Measurements from ENCODE around the gene RPS25.
"Not testable (repeated sequence)": the region's sequence is repeated elsewhere in the genome, so short reads cannot be mapped to it uniquely, and the experiment has no call there.

RPS25 gene

DNA sequence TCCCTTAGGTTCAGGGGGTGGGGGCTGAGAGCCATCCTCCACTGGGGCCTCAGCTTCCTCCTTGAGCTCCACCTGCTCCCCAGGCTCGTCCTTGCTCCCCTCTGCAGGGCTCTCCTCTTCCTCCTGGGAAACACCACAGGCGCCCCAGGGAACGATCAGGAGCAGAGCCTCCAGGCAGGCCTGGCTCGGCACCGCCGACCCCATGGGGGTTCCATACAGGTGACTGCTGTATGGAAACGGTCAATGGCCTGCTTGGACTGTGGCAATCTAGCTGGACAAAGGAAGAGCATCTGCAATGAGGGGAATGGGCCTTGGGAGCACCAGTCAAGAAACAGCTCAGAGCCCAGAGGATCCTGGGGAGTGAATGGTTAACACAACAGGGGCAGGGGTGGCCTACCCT is 30.9 kb upstream of the RPS25 start:
- H3K4me1 ChIP-seq (ENCODE audit: insufficient read depth, low read length): no peaks in the 10 kb centered on the region
- H3K36me3 ChIP-seq (ENCODE audit: insufficient read depth, low read length): peaks cover 47% of the 10 kb centered on the region
- H3K9me3 ChIP-seq (ENCODE audit: control insufficient read depth, insufficient read depth, low read length): no peaks in the 10 kb centered on the region
- no peak overlapping the region for H3K9ac ChIP-seq (ENCODE audit: low read depth, low read length)

DNA sequence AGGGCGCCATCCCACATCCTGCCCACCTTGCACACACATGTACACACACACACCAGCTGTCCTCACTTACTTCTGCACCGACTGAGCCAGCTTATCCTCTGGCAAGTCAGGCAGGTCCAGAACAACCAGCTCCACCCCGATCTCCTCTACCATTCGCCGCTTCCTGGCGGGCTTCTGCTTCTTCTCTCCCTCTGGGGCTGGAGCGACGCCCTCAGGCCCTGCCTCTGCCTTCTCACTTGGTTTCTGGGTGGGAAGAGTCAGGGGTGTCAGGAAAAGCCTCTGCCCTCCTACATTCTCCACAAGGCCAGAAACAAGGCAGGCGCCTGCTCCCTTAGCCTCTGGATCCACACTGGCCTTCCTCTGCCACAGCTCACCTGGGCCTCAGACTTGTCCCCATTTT is 30.5 kb upstream of the RPS25 start:
- Histone ChIP-seq H3K4me1 (ENCODE audit: insufficient read depth, low read length) (no peaks in the 10 kb centered on the region), H3K9me3 (ENCODE audit: control insufficient read depth, insufficient read depth, low read length) (no peaks in the 10 kb centered on the region), H3K9ac (ENCODE audit: low read depth, low read length) (no peak overlapping the region), H3K36me3 (ENCODE audit: insufficient read depth, low read length) (peaks cover 42% of the 10 kb centered on the region)

DNA sequence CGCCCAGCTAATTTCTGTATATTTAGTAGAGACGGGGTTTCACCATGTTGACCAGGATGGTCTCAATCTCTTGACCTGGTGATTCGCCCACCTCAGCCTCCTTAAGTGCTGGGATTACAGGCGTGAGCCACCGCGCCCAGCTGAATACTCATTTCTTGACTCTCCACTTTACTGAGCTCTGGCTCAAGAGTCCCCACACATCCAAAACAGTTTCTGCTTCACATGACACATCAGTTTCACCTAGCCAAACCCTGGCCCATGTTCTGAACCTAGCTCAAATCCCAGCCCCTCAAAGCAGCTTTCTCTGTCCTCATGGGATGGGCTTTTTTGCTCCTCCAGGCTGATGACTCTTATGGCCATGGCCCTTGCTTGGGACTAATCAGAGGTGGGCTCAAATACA is 29.1 kb upstream of the RPS25 start:
- no peaks in the 10 kb centered on the region for H3K4me1 ChIP-seq (ENCODE audit: insufficient read depth, low read length)
- no peak overlapping the region for H3K9ac ChIP-seq (ENCODE audit: low read depth, low read length)
- H3K36me3 ChIP-seq (ENCODE audit: insufficient read depth, low read length): peaks cover 40% of the 10 kb centered on the region
- H3K9me3 ChIP-seq (ENCODE audit: control insufficient read depth, insufficient read depth, low read length): no peaks in the 10 kb centered on the region

DNA sequence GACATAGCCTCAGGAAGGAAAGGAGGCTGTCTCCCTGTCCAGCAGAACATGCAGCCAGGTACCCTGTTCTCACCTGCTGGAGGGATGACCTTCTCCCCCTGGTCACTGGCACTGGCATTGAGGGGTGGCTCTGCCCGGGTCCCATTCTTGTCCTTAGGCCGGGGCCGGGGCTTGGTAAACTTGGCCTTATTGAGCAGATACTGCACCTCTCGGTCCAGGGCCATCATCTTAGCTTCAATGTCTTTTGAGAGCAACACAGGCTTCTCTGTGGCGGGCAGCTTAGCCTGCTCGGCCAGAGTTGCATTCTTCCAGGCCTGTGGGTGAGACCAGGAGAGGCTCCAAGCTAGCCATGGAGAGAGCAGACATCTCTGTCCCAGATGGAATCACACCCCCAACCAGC is 28.3 kb upstream of the RPS25 start:
- no peaks in the 10 kb centered on the region; the same call in 1 of the 2 replicates for H3K4me1 ChIP-seq (ENCODE audit: insufficient read depth, low read length)
- peaks cover 40% of the 10 kb centered on the region for H3K36me3 ChIP-seq (ENCODE audit: insufficient read depth, low read length)
- no peak overlapping the region for H3K9ac ChIP-seq (ENCODE audit: low read depth, low read length)
- no peaks in the 10 kb centered on the region for H3K9me3 ChIP-seq (ENCODE audit: control insufficient read depth, insufficient read depth, low read length)

DNA sequence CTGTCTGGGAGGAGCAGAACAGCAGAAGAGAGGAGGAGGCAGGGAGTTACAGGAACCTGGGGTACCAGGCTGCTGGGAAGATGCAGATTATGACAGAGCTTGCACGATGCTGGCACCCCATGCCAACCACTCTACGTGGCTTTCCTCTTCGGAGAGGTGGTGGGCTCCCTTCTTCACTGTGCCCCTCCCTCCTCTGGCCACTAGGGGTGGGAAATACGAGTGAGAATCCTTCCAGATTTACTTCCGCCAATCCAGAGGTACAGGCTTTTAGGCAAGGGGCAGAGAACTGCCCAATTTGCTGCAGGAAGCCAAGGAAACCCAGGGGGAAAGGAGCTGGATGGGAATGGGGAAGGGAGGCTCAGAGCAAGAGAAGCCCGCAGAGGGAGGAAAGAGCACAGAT is 26.6 kb upstream of the RPS25 start:
- H3K36me3 ChIP-seq (ENCODE audit: insufficient read depth, low read length): peaks cover 27% of the 10 kb centered on the region
- peaks cover 4% of the 10 kb centered on the region; the same call in 1 of the 2 replicates for H3K4me1 ChIP-seq (ENCODE audit: insufficient read depth, low read length)
- H3K9me3 ChIP-seq (ENCODE audit: control insufficient read depth, insufficient read depth, low read length): no peaks in the 10 kb centered on the region
- H3K9ac ChIP-seq (ENCODE audit: low read depth, low read length): no peak overlapping the region

DNA sequence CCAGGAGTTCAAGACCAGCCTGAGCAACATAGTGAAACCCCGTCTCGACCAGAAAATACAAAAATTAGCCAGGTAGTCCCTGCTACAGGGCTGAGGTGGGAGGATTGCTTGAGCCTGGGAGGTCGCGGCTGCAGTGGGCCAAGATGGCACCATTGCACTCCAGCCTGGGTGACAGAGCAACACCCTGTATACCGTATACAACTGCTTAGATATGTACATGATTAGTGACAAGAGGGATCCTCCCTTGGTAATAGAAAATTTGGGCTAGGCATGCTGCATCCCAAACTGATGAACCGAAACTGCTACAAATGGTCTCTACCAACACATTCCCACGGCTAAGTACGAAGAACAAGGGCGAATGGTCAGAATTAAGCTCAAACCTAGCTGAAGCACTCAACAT is 24.8 kb upstream of the RPS25 start:
- Histone ChIP-seq H3K36me3 (ENCODE audit: insufficient read depth, low read length) (peaks cover 11% of the 10 kb centered on the region), H3K4me1 (ENCODE audit: insufficient read depth, low read length) (peaks cover 10% of the 10 kb centered on the region), H3K9ac (ENCODE audit: low read depth, low read length) (no peak overlapping the region), H3K9me3 (ENCODE audit: control insufficient read depth, insufficient read depth, low read length) (no peaks in the 10 kb centered on the region)

DNA sequence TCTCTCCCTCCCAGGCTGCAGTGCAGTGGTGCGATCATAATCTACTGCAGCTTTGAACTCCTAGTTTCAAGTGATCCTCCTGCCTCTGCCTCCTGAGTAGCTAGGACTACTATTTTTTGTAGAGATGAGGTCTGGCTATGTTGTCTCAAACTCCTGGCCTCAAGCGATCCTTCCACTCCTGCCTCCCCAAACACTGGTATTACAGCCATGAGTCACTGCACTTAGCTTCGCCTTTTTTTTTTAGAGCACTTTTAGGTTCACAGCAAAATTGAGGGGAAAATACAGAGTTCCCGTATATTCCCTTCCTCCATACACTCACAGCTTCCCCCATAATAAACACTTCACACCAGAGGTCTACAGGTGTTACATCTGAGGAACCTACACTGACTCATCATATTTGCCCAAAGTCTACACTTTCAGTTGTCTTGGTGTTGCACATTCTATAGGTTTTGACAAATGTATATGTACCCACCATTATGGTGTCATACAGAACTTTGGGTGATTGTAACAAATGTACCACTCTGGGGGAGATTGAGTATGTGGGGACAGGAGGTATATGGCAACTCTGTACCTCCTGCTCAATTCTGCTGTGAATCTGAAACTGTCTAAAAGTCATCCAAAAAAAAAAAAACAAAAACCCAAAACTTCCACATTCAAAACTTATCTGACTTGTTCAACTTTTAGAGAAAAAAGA is 23.8 kb upstream of the RPS25 start:
- Histone ChIP-seq H3K9ac (ENCODE audit: low read depth, low read length) (no peak overlapping the region), H3K36me3 (ENCODE audit: insufficient read depth, low read length) (peaks cover 6% of the 10 kb centered on the region; the same call in 1 of the 2 replicates)

DNA sequence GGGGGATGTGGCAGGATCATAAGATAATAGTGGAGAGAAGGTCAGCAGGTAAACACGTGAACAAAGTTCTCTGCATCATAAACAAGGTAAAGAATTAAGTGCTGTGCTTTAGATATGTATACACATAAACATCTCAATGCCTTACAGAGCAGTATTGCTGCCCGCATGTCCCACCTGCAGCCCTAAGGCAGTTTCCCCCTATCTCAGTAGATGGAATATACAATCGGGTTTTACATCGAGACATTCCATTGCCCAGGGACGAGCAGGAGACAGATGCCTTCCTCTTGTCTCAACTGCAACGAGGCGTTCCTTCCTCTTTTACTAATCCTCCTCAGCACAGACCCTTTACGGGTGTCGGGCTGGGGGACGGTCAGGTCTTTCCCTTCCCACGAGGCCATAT is 21.3 kb upstream of the RPS25 start:
- not testable (repeated sequence) for H3K36me3 ChIP-seq (ENCODE audit: insufficient read depth, low read length); H3K9ac ChIP-seq (ENCODE audit: low read depth, low read length); H3K9me3 ChIP-seq (ENCODE audit: control insufficient read depth, insufficient read depth, low read length)
- peaks cover 10% of the 10 kb centered on the region for H3K4me1 ChIP-seq (ENCODE audit: insufficient read depth, low read length)

More for the DNA sequence above, 23.8 kb upstream of the RPS25 start:
- Histone ChIP-seq H3K4me1 (ENCODE audit: insufficient read depth, low read length) (peaks cover 10% of the 10 kb centered on the region), H3K9me3 (ENCODE audit: control insufficient read depth, insufficient read depth, low read length) (no peaks in the 10 kb centered on the region)

DNA sequence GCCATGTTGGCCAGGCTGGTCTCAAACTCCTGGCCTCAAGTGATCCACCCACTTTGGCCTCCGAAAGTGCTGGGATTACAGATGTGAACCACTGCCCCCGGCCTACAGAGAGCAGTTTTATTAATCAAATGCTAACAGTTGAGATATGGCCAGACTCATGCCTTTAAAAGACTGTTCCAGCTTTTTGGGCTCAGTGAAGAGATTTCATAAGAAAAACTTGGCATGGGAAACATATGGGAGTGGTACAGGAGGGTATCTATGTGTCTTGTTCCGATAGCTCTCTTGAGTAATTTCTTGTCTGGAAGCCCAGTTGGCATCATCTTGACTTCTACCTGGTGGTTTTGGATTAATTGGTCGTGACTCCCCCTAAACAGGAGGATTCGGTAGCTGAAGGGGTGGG is 20.7 kb upstream of the RPS25 start:
- H3K9ac ChIP-seq (ENCODE audit: low read depth, low read length): no peak overlapping the region
- no peaks in the 10 kb centered on the region for H3K9me3 ChIP-seq (ENCODE audit: control insufficient read depth, insufficient read depth, low read length)
- peaks cover 10% of the 10 kb centered on the region for H3K4me1 ChIP-seq (ENCODE audit: insufficient read depth, low read length)
- no peaks in the 10 kb centered on the region for H3K36me3 ChIP-seq (ENCODE audit: insufficient read depth, low read length)

DNA sequence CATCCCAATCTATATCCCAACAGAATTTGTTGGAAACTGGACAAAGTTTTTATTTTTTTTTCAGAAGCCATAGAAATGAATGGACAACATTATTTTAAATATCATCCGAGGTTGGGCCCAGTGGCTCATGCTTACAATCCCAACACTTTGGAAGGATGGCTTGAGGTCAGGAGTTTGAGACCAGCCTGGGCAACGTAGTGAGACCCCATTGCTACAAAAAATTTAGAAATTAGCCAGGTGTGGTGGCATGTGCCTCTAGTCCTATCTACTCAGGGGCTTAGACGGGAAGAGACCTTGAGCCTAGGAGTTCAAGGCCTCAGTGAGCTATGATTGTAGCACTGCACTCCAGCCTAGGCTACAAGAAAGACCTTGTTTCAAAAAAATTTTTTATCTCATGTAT is 16.7 kb upstream of the RPS25 start:
- Histone ChIP-seq H3K4me1 (ENCODE audit: insufficient read depth, low read length) (peaks cover 7% of the 10 kb centered on the region; the same call in 1 of the 2 replicates), H3K9me3 (ENCODE audit: control insufficient read depth, insufficient read depth, low read length) (no peaks in the 10 kb centered on the region), H3K36me3 (ENCODE audit: insufficient read depth, low read length) (no peaks in the 10 kb centered on the region), H3K9ac (ENCODE audit: low read depth, low read length) (no peak overlapping the region)

DNA sequence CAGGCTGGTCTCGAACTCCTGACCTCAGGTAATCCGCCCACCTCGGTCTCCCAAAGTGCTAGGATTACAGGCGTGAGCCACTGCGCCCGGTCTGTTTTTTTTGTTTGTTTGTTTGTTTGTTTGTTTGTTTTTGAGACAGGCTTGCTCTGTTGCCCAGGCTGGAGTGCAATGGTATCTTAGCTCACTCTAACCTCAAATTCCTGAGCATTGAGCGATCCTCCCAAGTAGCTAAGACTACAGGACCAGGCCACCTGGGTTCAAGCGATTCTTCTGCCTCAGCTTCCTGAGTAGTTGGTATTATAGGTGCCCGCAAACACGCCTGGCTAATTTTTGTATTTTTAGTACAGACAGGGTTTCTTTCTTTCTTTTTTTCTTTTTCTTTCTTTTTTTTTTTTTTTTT is 15.3 kb upstream of the RPS25 start:
- not testable (repeated sequence) for H3K4me1 ChIP-seq (ENCODE audit: insufficient read depth, low read length); H3K9me3 ChIP-seq (ENCODE audit: control insufficient read depth, insufficient read depth, low read length); H3K36me3 ChIP-seq (ENCODE audit: insufficient read depth, low read length); H3K9ac ChIP-seq (ENCODE audit: low read depth, low read length)

DNA sequence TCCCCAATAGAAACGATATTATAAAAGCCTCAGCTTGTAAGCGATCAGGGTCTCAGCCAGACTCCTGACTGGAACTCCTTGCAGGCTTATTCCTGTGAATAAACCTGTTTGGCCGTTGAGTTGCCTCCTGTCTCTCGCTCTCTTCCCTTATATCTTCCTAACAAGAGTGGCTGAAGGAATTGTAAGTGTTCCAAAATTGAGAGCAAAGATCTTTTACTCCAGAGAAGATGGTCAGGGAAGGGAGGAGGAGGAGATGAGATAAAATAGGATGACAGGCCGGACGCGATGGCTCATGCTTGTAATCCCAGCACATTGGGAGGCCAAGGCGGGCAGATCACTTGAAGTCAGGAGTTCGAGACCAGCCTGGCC is 13.8 kb upstream of the RPS25 start:
- no peaks in the 10 kb centered on the region for H3K9me3 ChIP-seq (ENCODE audit: control insufficient read depth, insufficient read depth, low read length)
- no peak overlapping the region for H3K9ac ChIP-seq (ENCODE audit: low read depth, low read length)
- peaks cover 3% of the 10 kb centered on the region; the same call in 1 of the 2 replicates for H3K36me3 ChIP-seq (ENCODE audit: insufficient read depth, low read length)
- H3K4me1 ChIP-seq (ENCODE audit: insufficient read depth, low read length): peaks cover 12% of the 10 kb centered on the region; the same call in 1 of the 2 replicates

DNA sequence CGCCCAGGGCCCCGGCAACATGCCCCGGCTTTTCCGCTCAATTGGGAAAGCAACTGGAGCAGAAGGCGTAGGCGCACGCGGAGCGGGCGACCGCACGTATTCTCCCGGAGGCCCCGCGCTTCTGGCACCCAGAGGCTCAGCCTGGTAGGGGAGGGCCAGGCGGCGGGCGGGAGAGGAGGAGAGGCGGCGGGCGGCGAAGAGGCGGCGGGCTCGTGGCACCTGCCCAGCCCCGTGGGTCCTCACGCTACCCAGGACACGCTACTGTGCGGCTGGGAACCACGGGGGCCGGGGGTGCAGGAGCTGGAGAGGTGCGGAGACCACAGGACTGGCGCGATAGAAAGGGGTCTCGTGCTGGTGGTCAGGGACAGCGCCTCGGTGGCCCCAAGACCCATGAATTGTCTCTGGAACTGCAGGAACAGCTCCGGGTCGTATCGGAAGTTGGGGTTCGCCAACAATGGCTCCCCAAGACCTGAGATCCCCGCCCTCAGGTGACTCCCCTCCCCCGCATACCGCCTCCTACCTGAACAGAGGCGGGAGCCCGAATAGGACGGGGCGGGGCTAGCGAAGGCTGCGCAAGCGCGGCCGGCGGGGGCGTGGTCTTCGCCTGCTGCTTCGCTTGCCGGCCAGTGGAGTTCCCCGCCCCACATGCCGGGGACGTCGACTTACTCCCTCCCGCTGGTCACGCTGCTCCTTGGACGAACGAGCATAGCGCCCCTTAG is 12.3 kb upstream of the RPS25 start, which contains the start of gene SLC37A4:
Gene SLC37A4, minus strand, starts transcription at position 549 of the 719 bp plus-strand sequence.
- H3K36me3 ChIP-seq (ENCODE audit: insufficient read depth, low read length): peaks cover 8% of the 10 kb centered on the region
- peak within 1 kb of the TSS; percentile 82 for H3K9ac ChIP-seq (ENCODE audit: low read depth, low read length)
- H3K9me3 ChIP-seq (ENCODE audit: control insufficient read depth, insufficient read depth, low read length): no peaks in the 10 kb centered on the region
- peaks cover 12% of the 10 kb centered on the region; the same call in 1 of the 2 replicates for H3K4me1 ChIP-seq (ENCODE audit: insufficient read depth, low read length)

DNA sequence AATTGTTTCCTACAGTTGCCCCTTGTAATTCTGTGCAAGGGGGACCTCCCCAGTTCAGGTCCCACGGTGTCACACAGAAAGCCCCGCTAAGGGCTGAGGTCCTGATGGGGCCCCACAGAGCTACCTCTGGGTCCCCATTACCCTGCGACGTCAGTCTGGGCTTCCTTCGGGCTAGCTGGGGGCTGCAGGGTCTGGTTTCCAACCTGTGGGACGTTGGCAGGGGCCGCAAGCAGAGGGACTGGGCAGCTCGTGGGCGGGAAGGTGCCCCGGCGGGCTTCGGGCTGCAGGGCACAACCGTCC is 11.8 kb upstream of the RPS25 start:
- peak overlapping the region; percentile 82 for H3K9ac ChIP-seq (ENCODE audit: low read depth, low read length)

DNA sequence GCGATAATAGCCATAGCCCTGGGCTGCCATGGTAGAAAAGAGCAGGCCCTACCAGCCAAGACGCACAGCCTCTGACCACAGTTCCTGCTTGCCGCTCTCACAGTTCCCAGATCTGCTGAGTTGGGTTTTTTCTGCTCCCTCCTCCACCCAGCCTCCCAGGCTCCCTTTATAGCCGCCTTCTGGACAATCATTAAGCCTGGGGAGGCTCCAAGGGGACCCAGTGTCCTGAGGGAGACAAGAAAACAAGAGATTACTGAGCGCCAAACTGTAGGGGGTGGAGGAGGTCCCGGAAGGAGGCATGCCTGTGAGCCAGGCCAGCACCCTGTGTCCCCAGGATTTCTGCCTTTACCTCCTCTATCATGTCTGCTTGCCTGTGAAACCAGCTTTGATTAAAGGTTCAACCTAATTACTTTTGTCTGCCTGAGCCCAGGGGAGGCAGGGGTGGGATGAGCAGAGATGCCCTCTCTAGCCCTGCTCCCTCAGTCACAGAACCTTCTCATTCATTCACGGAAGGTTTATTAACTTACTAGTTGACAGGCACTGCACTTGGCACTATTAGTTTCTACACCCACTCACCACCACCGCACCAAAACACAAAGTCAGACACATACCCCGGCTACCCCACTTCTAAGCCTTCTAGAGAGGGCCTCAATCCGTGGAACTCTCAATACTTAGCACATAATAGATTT is 11.3 kb upstream of the RPS25 start:
- peaks cover 11% of the 10 kb centered on the region for H3K36me3 ChIP-seq (ENCODE audit: insufficient read depth, low read length)
- peaks cover 15% of the 10 kb centered on the region; the same call in 1 of the 2 replicates for H3K4me1 ChIP-seq (ENCODE audit: insufficient read depth, low read length)
- H3K9me3 ChIP-seq (ENCODE audit: control insufficient read depth, insufficient read depth, low read length): no peaks in the 10 kb centered on the region
- peak overlapping the region; percentile 82 for H3K9ac ChIP-seq (ENCODE audit: low read depth, low read length)

More for the DNA sequence above, 11.8 kb upstream of the RPS25 start:
- Histone ChIP-seq H3K9me3 (ENCODE audit: control insufficient read depth, insufficient read depth, low read length) (no peaks in the 10 kb centered on the region), H3K36me3 (ENCODE audit: insufficient read depth, low read length) (peaks cover 11% of the 10 kb centered on the region), H3K4me1 (ENCODE audit: insufficient read depth, low read length) (peaks cover 12% of the 10 kb centered on the region; the same call in 1 of the 2 replicates)

Data from ES-I3 (cell line).